ENCODE measurements around the gene SCARF2. TPM values are rescaled to one million over a fixed set of nuclear protein-coding genes. Genes with fewer than 3 reads are reported as not detected.

SCARF2 gene
- total RNA-seq, 4 donors from 2014 or later, result 9.4 to 17.9 (median 12.3) TPM

GRCh38 chr22:20428496-20429253 is 8.9 kb downstream of the SCARF2 start:
- TF ChIP-seq CTCF (IDR thresholded peaks at IDR 0.05), result no peak

GRCh38 chr22:20427945-20428417 is 9.6 kb downstream of the SCARF2 start:
- ATAC-seq (ENCODE audit: low FRiP score), result no peak
- no peak for TF ChIP-seq CTCF (IDR thresholded peaks at IDR 0.05)
- DNase-seq (ENCODE audit: low spot score), result no peak

More at GRCh38 chr22:20428496-20429253, 8.9 kb downstream of the SCARF2 start:
- no peak for ATAC-seq (ENCODE audit: low FRiP score)
- no peak for DNase-seq (ENCODE audit: low spot score)

- DNase-seq (ENCODE audit: low spot score), result no peak
- TF ChIP-seq CTCF (IDR thresholded peaks at IDR 0.05), result no peak
- ATAC-seq (ENCODE audit: low FRiP score), result no peak
These were observed 10.3 kb downstream of the SCARF2 start for GRCh38 chr22:20427104-20427944.

- no peak for DNase-seq (ENCODE audit: low spot score)
- TF ChIP-seq CTCF (IDR thresholded peaks at IDR 0.05), result no peak
- ATAC-seq (ENCODE audit: low FRiP score), result no peak
These were observed 11.4 kb downstream of the SCARF2 start for GRCh38 chr22:20426259-20426615.

GRCh38 chr22:20425566-20426258 is 11.9 kb downstream of the SCARF2 start:
- ATAC-seq (ENCODE audit: low FRiP score), result no peak
- no peak for DNase-seq (ENCODE audit: low spot score)
- TF ChIP-seq CTCF (IDR thresholded peaks at IDR 0.05), result no peak

- ATAC-seq (ENCODE audit: low FRiP score), result no peak
- TF ChIP-seq CTCF (IDR thresholded peaks at IDR 0.05), result no peak
- no peak for DNase-seq (ENCODE audit: low spot score)
These were observed 12.6 kb downstream of the SCARF2 start for GRCh38 chr22:20424932-20425565.
